Activated naive CD4-positive, alpha-beta T cell treated with anti-CD3 and anti-CD28 coated beads, Interleukin-2, amount 10 ng/mL, durations not matched to agents 7 days and 5 days (primary cell): ENCODE measurements around the gene MAMLD1.

Experiments used
- CTCF ChIA-PET: fragments of 350-600 bp; sonication (Branson Sonifier 250); formaldehyde crosslinking; loops from one replicate; lab custom pipeline; 2021; ENCODE audit warnings: antibody characterized with exemption; lab: Charles Lee
- DNase-seq: peaks from one replicate; pipeline ENCODE4 v3.0.0-alpha.2; 2020
- H3K27ac Mint-ChIP-seq: one replicate; pipeline ENCODE4 v1.8.0; 2021; ENCODE audit warnings: mild to moderate bottlenecking, moderate library complexity, mixed read lengths
- H3K27me3 Mint-ChIP-seq: one replicate; pipeline ENCODE4 v1.8.0; 2021; ENCODE audit warnings: mild to moderate bottlenecking, mixed read lengths
- H3K36me3 Mint-ChIP-seq: one replicate; pipeline ENCODE4 v1.8.0; 2021; ENCODE audit warnings: mixed read lengths
- H3K4me1 Mint-ChIP-seq: one replicate; pipeline ENCODE4 v1.8.0; 2021; ENCODE audit warnings: mixed read lengths
- H3K4me3 Mint-ChIP-seq: one replicate; pipeline ENCODE4 v1.8.0; 2021; ENCODE audit warnings: mild to moderate bottlenecking, moderate library complexity, mixed read lengths
- H3K9me3 Mint-ChIP-seq: one replicate; pipeline ENCODE4 v1.8.0; 2021; ENCODE audit warnings: mixed read lengths

MAMLD1 gene

GRCh38 chrX:150537851-150538250 lies 174.7 kb downstream of the MAMLD1 start:
- no peak overlapping the region for H3K27ac Mint-ChIP-seq
- peaks cover 3% of the 10 kb centered on the region for H3K36me3 Mint-ChIP-seq
- CTCF ChIA-PET = no interaction called here
- H3K9me3 Mint-ChIP-seq = peaks cover 25% of the 10 kb centered on the region
- no peak overlapping the region for H3K4me3 Mint-ChIP-seq
- no peak for DNase-seq
- H3K4me1 Mint-ChIP-seq = no peaks in the 10 kb centered on the region
- no peaks in the 10 kb centered on the region for H3K27me3 Mint-ChIP-seq

DNA sequence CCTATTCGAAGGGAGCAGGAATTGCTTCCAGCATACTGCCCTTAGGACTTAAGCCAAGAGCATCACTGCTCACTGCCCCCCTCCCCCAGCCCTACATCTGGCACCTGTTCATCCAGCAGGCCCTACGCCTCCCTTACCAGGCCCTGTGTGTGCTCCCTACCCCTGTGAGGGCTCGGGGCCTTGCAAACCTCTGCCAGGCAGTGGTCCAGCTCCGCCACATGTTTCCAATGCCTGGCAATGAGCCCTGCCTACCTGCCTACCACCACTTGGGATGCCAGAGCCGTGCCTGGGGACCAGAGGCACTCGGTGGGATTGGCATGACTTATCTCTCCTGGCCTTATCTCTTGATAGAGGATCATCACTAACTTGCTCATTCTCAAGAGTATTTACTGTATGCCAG lies 177.8 kb downstream of the MAMLD1 start:
- Mint-ChIP-seq H3K27ac (no peak overlapping the region), H3K9me3 (peaks cover 12% of the 10 kb centered on the region), H3K36me3 (peaks cover 3% of the 10 kb centered on the region), H3K27me3 (no peaks in the 10 kb centered on the region), H3K4me1 (peaks cover 5% of the 10 kb centered on the region), H3K4me3 (no peak overlapping the region)
- CTCF ChIA-PET = no interaction called here
- DNase-seq = no peak

DNA sequence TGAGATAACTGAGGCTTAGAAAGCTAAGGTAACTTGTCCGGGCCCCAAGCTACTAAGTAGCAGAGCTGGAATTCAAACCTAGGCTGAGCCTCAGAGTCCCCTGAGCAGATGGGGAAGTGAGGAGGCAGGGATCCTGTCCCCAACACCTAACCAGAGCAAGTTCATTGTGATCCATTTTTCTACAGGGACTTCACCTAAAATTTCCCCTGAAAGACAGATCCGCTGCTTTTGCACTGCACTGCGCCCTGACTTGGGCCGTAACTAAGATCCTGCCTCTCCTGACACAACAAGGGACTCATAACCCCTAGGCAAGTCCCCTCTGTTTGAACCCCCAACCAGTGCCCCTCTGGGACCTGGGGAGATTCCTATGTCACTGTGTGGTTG lies 179.7 kb downstream of the MAMLD1 start:
- Mint-ChIP-seq H3K4me3 (no peak overlapping the region), H3K9me3 (no peaks in the 10 kb centered on the region), H3K4me1 (peaks cover 18% of the 10 kb centered on the region), H3K36me3 (no peaks in the 10 kb centered on the region), H3K27me3 (no peaks in the 10 kb centered on the region), H3K27ac (no peak overlapping the region)
- CTCF ChIA-PET = no interaction called here
- no peak for DNase-seq

GRCh38 chrX:150543230-150544155 lies 180.4 kb downstream of the MAMLD1 start:
- CTCF ChIA-PET = interaction anchor here (1.1 to 3.4 kb wide), 5 partner anchors 44 to 137 kb away, joined by 3 to 13 read pairs (median 7); no protein-coding TSS in a partner anchor
- Mint-ChIP-seq H3K4me1 (peaks cover 25% of the 10 kb centered on the region), H3K27me3 (no peaks in the 10 kb centered on the region), H3K27ac (no peak overlapping the region), H3K9me3 (no peaks in the 10 kb centered on the region), H3K4me3 (no peak overlapping the region), H3K36me3 (no peaks in the 10 kb centered on the region)
- DNase-seq = no peak

DNA sequence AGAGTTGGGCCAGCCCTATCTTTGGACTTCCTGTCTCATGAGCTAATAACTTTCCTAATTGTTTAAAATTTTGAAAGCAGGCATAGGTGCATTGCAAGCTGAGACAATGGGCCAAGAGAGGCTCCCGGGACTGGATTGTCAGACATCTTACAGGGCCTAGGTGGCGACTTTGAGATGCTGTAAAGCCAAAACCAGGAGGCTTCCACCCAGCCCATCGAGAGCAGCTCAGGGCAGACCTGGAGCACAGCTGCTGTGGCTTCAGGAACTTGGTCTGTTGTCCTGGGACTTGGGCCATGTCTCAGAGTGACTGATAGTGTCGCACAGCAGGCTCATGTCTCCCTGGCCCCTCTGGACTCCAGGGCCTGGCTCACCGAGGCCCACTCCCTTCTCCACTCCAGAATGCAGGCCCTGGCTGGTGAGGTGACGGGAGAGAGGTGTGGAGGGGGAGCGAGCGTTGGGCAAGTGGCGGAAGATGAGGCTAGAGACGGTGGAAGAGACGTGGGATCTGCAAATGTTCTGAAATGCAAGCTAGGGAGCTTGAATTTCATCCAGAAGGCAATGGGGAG lies 181.2 kb downstream of the MAMLD1 start:
- peaks cover 33% of the 10 kb centered on the region for H3K4me1 Mint-ChIP-seq
- peak; percentile 34 for DNase-seq
- CTCF ChIA-PET = interaction anchor here (1.1 to 3.4 kb wide), 6 partner anchors 43 to 136 kb away, joined by 3 to 13 read pairs (median 7); no protein-coding TSS in a partner anchor

GRCh38 chrX:150544835-150545770 lies 182.0 kb downstream of the MAMLD1 start:
- CTCF ChIA-PET = interaction anchor here (1.1 to 3.4 kb wide), 8 partner anchors 30 to 135 kb away, joined by 3 to 13 read pairs (median 6); no protein-coding TSS in a partner anchor
- H3K27ac Mint-ChIP-seq = no peak overlapping the region
- H3K4me1 Mint-ChIP-seq = peaks cover 34% of the 10 kb centered on the region
- no peak for DNase-seq
- H3K36me3 Mint-ChIP-seq = no peaks in the 10 kb centered on the region
- no peaks in the 10 kb centered on the region for H3K9me3 Mint-ChIP-seq
- peaks cover 1% of the 10 kb centered on the region for H3K27me3 Mint-ChIP-seq
- H3K4me3 Mint-ChIP-seq = no peak overlapping the region

More for the DNA sequence above, 181.2 kb downstream of the MAMLD1 start:
- H3K27ac Mint-ChIP-seq = no peak overlapping the region
- H3K36me3 Mint-ChIP-seq = no peaks in the 10 kb centered on the region
- no peaks in the 10 kb centered on the region for H3K9me3 Mint-ChIP-seq
- H3K27me3 Mint-ChIP-seq = no peaks in the 10 kb centered on the region
- no peak overlapping the region for H3K4me3 Mint-ChIP-seq

DNA sequence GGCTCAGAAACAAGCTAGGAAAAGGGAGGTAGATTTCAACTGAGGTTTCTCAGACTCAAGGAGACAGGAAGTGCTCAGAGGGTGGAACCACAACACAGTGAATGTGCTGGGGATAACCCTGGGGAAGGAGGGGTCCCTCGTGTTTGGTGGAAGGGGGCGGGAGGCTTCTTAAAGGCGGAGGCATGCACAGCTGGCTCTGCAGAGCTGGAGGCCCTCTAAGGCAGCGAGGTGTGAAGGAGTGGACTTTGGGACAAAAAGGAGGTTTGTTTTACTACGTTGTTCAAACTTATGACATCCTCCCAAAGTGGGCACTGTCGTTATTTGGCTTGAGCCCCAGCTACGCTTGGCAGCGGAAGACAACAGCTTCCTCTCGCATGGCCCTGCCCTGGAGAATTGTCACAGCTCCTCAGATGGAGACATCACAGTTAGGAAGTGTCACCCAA lies 183.6 kb downstream of the MAMLD1 start:
- peak; percentile 75 for DNase-seq
- Mint-ChIP-seq H3K27ac (peak overlapping the region; percentile 91), H3K4me1 (peaks cover 36% of the 10 kb centered on the region)

GRCh38 chrX:150547375-150548115 lies 184.4 kb downstream of the MAMLD1 start:
- Mint-ChIP-seq H3K27me3 (peaks cover 7% of the 10 kb centered on the region), H3K27ac (peak overlapping the region; percentile 91), H3K4me1 (peaks cover 36% of the 10 kb centered on the region), H3K4me3 (peak overlapping the region; percentile 74), H3K36me3 (no peaks in the 10 kb centered on the region), H3K9me3 (no peaks in the 10 kb centered on the region)
- CTCF ChIA-PET = interaction anchor here (1.0 to 1.8 kb wide), 2 partner anchors 22 to 39 kb away, joined by 3 to 7 read pairs; no protein-coding TSS in a partner anchor
- DNase-seq = peak; percentile 36

More for the DNA sequence above, 183.6 kb downstream of the MAMLD1 start:
- CTCF ChIA-PET = interaction anchor here (0.6 to 3.4 kb wide), 4 partner anchors 40 to 156 kb away, joined by 3 to 13 read pairs (median 5); no protein-coding TSS in a partner anchor
- H3K36me3 Mint-ChIP-seq = no peaks in the 10 kb centered on the region
- no peaks in the 10 kb centered on the region for H3K9me3 Mint-ChIP-seq
- H3K4me3 Mint-ChIP-seq = peak overlapping the region; percentile 68
- peaks cover 7% of the 10 kb centered on the region for H3K27me3 Mint-ChIP-seq

DNA sequence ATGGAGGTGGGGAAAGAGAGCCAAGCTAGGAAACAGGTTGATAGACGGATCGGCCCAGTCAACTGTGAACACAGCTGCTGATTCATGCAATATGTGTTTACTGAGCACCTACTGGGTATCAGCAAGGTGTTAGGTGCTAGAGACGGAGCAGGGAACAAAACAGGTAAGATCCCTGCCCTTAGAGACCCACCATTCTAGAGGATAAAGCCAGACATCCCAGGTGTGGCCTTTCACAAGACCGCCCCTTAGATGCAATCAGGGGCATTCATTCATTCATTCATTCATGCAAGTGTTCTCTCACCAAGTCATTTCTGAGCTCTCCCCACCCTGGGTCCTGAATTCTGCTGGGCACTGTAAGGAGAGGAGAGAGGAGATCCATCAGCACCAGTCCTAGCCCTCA lies 185.1 kb downstream of the MAMLD1 start:
- no peak for DNase-seq
- Mint-ChIP-seq H3K36me3 (no peaks in the 10 kb centered on the region), H3K4me1 (peaks cover 36% of the 10 kb centered on the region), H3K27ac (peak overlapping the region; percentile 83), H3K9me3 (no peaks in the 10 kb centered on the region), H3K27me3 (peaks cover 7% of the 10 kb centered on the region), H3K4me3 (peak overlapping the region; percentile 74)
- CTCF ChIA-PET = interaction anchor here (1.0 kb wide), 1 partner anchor 22 kb away, joined by 3 read pairs; no protein-coding TSS in a partner anchor

- Mint-ChIP-seq H3K36me3 (no peaks in the 10 kb centered on the region), H3K9me3 (no peaks in the 10 kb centered on the region), H3K4me3 (no peak overlapping the region), H3K27ac (no peak overlapping the region), H3K27me3 (peaks cover 11% of the 10 kb centered on the region), H3K4me1 (peaks cover 36% of the 10 kb centered on the region)
- CTCF ChIA-PET = interaction anchor here (1.0 kb wide), 1 partner anchor 21 kb away, joined by 3 read pairs; no protein-coding TSS in a partner anchor
- DNase-seq = no peak
Measured at GRCh38 chrX:150548684-150549083, 185.6 kb downstream of the MAMLD1 start.

DNA sequence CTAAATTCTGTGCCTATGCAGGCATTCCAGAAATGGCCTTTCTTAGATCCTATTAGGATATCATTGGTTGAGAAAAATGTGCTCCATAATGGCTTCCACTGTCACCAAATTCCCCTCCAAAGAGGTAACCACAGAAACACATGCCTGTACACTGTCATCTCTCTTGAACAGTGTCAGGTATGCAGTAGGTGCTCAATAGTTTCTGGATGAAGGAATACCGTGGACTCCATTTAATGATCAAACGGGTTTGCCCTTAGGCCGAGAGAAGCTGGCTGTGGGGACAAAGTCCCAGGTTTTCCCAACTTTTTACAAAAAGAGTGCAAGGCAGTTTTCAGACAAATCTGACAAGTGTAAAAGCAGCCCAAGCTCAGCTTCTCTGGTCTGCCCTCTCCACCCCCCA lies 188.8 kb downstream of the MAMLD1 start:
- CTCF ChIA-PET = no interaction called here
- no peak for DNase-seq
- Mint-ChIP-seq H3K4me3 (no peak overlapping the region), H3K4me1 (peaks cover 22% of the 10 kb centered on the region), H3K27me3 (peaks cover 11% of the 10 kb centered on the region), H3K27ac (no peak overlapping the region), H3K9me3 (no peaks in the 10 kb centered on the region), H3K36me3 (no peaks in the 10 kb centered on the region)

DNA sequence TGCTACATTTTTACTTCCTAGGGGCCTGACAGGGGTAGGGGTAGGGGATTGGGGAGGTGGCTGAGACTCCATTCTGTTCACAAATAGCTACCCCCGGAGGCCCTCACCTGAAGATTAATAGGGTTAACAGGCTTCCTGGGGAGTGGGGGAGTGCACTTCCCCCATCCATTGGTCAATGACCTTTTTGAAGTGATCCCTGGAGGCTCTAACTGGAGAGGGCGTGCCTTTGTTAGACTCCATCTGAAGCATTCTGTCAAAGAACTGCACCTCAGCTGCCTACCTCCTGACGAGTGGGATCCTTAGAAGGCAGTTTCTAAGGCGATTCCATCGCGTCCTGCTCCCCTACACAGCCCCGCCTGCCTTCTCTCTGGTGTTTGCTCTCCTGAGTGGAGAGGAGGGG lies 195.3 kb downstream of the MAMLD1 start:
- H3K9me3 Mint-ChIP-seq = no peaks in the 10 kb centered on the region
- peaks cover 12% of the 10 kb centered on the region for H3K27me3 Mint-ChIP-seq
- no peak overlapping the region for H3K4me3 Mint-ChIP-seq
- CTCF ChIA-PET = no interaction called here
- no peaks in the 10 kb centered on the region for H3K36me3 Mint-ChIP-seq
- no peak overlapping the region for H3K27ac Mint-ChIP-seq
- no peaks in the 10 kb centered on the region for H3K4me1 Mint-ChIP-seq
- no peak for DNase-seq
